ENCODE measurements around the gene EPGN.

GRCh38 chr4:74365761-74366160 is 57.5 kb downstream of the EPGN start:
- TF ChIP-seq, protein P1, sequence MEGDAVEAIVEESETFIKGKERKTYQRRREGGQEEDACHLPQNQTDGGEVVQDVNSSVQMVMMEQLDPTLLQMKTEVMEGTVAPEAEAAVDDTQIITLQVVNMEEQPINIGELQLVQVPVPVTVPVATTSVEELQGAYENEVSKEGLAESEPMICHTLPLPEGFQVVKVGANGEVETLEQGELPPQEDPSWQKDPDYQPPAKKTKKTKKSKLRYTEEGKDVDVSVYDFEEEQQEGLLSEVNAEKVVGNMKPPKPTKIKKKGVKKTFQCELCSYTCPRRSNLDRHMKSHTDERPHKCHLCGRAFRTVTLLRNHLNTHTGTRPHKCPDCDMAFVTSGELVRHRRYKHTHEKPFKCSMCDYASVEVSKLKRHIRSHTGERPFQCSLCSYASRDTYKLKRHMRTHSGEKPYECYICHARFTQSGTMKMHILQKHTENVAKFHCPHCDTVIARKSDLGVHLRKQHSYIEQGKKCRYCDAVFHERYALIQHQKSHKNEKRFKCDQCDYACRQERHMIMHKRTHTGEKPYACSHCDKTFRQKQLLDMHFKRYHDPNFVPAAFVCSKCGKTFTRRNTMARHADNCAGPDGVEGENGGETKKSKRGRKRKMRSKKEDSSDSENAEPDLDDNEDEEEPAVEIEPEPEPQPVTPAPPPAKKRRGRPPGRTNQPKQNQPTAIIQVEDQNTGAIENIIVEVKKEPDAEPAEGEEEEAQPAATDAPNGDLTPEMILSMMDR (optimal IDR thresholded peaks at IDR 0.05 in 1 of 3, IDR thresholded peaks at IDR 0.05 in 1 of 3, conservative IDR thresholded peaks at IDR 0.05 in 1 of 3; ENCODE audit: extremely low read depth in 1 of 3, insufficient read depth in 2 of 3, low read length in 3 of 3): no peak
- no peak for TF ChIP-seq EZH2 (IDR thresholded peaks at IDR 0.05; ENCODE audit: low read length)
